ENCODE results near the gene ZBTB7C. TPM values are rescaled to one million over a fixed set of nuclear protein-coding genes. Genes with fewer than 3 reads are reported as not detected.
"Not testable (repeated sequence)": the region's sequence is repeated elsewhere in the genome, so short reads cannot be mapped to it uniquely, and the experiment has no call there.

ZBTB7C gene
- not detected for polyA plus RNA-seq (2013, experiment 1 of 2; ENCODE audit: insufficient read length)
- polyA plus RNA-seq (2013, experiment 2 of 2; ENCODE audit: insufficient read length): not detected

- peak; percentile 17 for DNase-seq
Observed at GRCh38 chr18:48408727-48409590, at the start of gene ZBTB7C. Gene ZBTB7C, minus strand, starts transcription at chr18:48409383.

GRCh38 chr18:48456838-48457237, 47.7 kb upstream of the ZBTB7C start:
- DNase-seq: no peak

GRCh38 chr18:48455555-48456478, 46.6 kb upstream of the ZBTB7C start:
- peak; percentile 92 for DNase-seq

- DNase-seq: no peak
Observed at GRCh38 chr18:48454261-48454757, 45.1 kb upstream of the ZBTB7C start.

- no peak for DNase-seq
Observed at GRCh38 chr18:48453330-48454066, 44.3 kb upstream of the ZBTB7C start.

GRCh38 chr18:48452861-48453323, 43.7 kb upstream of the ZBTB7C start:
- DNase-seq: no peak

- DNase-seq: no peak
Observed at GRCh38 chr18:48450685-48451084, 41.5 kb upstream of the ZBTB7C start.

- DNase-seq: peak; percentile 81
Observed at GRCh38 chr18:48446582-48447225, 37.5 kb upstream of the ZBTB7C start.

- DNase-seq: peak; percentile 75
Observed at GRCh38 chr18:48445540-48445939, 36.4 kb upstream of the ZBTB7C start.

- peak; percentile 29 for DNase-seq
Observed at GRCh38 chr18:48442761-48443160, 33.6 kb upstream of the ZBTB7C start.

- peak; percentile 44 for DNase-seq
Observed at GRCh38 chr18:48441405-48441881, 32.3 kb upstream of the ZBTB7C start.

- DNase-seq: no peak
Observed at GRCh38 chr18:48440924-48441323, 31.7 kb upstream of the ZBTB7C start.

- no peak for DNase-seq
Observed at GRCh38 chr18:48436907-48437306, 27.7 kb upstream of the ZBTB7C start.

- DNase-seq: not testable (repeated sequence)
Observed at GRCh38 chr18:48434382-48434781, 25.2 kb upstream of the ZBTB7C start.

GRCh38 chr18:48433541-48433940, 24.4 kb upstream of the ZBTB7C start:
- DNase-seq: no peak

- no peak for DNase-seq
Observed at GRCh38 chr18:48430150-48430549, 21.0 kb upstream of the ZBTB7C start.

- no peak for DNase-seq
Observed at GRCh38 chr18:48428475-48429177, 19.4 kb upstream of the ZBTB7C start.

GRCh38 chr18:48422947-48423378, 13.8 kb upstream of the ZBTB7C start:
- DNase-seq: no peak

- DNase-seq: no peak
Observed at GRCh38 chr18:48419277-48420022, 10.3 kb upstream of the ZBTB7C start.
